ENCODE measurements around the gene CACNA1C.

GRCh38 chr12:2403221-2403976 lies 350.6 kb downstream of the CACNA1C start:
- TF ChIP-seq CTCF (IDR thresholded peaks at IDR 0.05) (no peak), TAF1 (IDR thresholded peaks at IDR 0.05; ENCODE audit: borderline replicate concordance, low read depth, low read length) (no peak), SIN3A (IDR thresholded peaks at IDR 0.05; ENCODE audit: borderline replicate concordance, low read depth, low read length) (no peak), MAX (IDR thresholded peaks at IDR 0.05; ENCODE audit: low read depth) (no peak), JUND (IDR thresholded peaks at IDR 0.05) (no peak), POLR2AphosphoS5 (IDR thresholded peaks at IDR 0.05; ENCODE audit: low read depth, low read length) (no peak), NRF1 (IDR thresholded peaks at IDR 0.05; ENCODE audit: low read depth, low read length) (no peak), USF1 (IDR thresholded peaks at IDR 0.05; ENCODE audit: borderline replicate concordance, low read depth) (no peak)
